Upper lobe of left lung (tissue), 6 donors: Measurements from ENCODE around the gene SPDYE16. TPM values are rescaled to one million over a fixed set of nuclear protein-coding genes. Genes with fewer than 3 reads are reported as not detected.
"Not testable (repeated sequence)": the region's sequence is repeated elsewhere in the genome, so short reads cannot be mapped to it uniquely, and the experiment has no call there.

Experiments
- ATAC-seq, 2 donors: fragments of 200-7000 bp; cut with Tn5 transposase; one replicate each; pipeline ENCODE4 v1.9.1; 2022; ENCODE audit warnings: mild to moderate bottlenecking in 2 of 2, moderate library complexity in 2 of 2; ENCODE audit not compliant: low FRiP score in 2 of 2
- DNase-seq, 2 donors: peaks; one replicate each; pipeline ENCODE4 v3.0.0-alpha.2; 2019 to 2020
- H3K27ac ChIP-seq, 4 donors: fragments of 200-600 bp; sonication (generic); one replicate each; pipeline ENCODE4 v1.5.1; 2016 to 2019
- H3K27me3 ChIP-seq, 4 donors: fragments of 200-600 bp; sonication (generic); one replicate each; pipeline ENCODE4 v1.5.1; 2017 to 2019
- H3K36me3 ChIP-seq, 4 donors: fragments of 200-600 bp; sonication (generic); one replicate each; pipeline ENCODE4 v1.5.1; 2016 to 2019
- H3K4me1 ChIP-seq, 4 donors: fragments of 200-600 bp; sonication (generic); one replicate each; pipeline ENCODE4 v1.5.1; 2018 to 2019
- H3K4me3 ChIP-seq, 4 donors: fragments of 200-600 bp; sonication (generic); one replicate each; pipeline ENCODE4 v1.5.1; 2017 to 2019; ENCODE audit warnings: mild to moderate bottlenecking in 2 of 4, moderate library complexity in 1 of 4
- H3K9me3 ChIP-seq, 4 donors: fragments of 200-600 bp; sonication (generic); one replicate each; pipeline ENCODE4 v1.5.1; 2018 to 2019
- CTCF ChIP-seq, 6 experiments: fragments of 450-650 bp in 4 of 6; fragments of 200-600 bp in 2 of 6; sonication (generic) in 2 of 6; IDR thresholded peaks; one replicate each; pipeline ENCODE4 v1.5.1; 2016 to 2019; ENCODE audit warnings: antibody characterized with exemption in 6 of 6
- EP300 ChIP-seq, 4 donors: sonication (generic); formaldehyde crosslinking; IDR thresholded peaks; one replicate each; pipeline ENCODE4 v1.5.1; 2017; ENCODE audit warnings: antibody characterized with exemption in 4 of 4, control low read depth in 2 of 4
- POLR2A ChIP-seq, 4 donors: fragments of 450-650 bp; IDR thresholded peaks; one replicate each; pipeline ENCODE4 v1.5.1; 2016 to 2017; ENCODE audit warnings: antibody characterized with exemption in 4 of 4, mild to moderate bottlenecking in 2 of 4
- POLR2AphosphoS5 ChIP-seq, 2 donors: sonication (generic); formaldehyde crosslinking; IDR thresholded peaks; one replicate each; pipeline ENCODE4 v1.5.1; 2017; ENCODE audit warnings: antibody characterized with exemption in 2 of 2
- WGBS, 2 donors: methylation state at CpG; one replicate each; pipeline ENCODE4 v1.1.5; 2017 to 2018; 5-methylcytosine and 5-hydroxymethylcytosine counted together
- total RNA-seq, 6 donors: library from RNA; depleted of rRNA in 4 of 6; stranded (reverse); fragments of >200 nt in 4 of 6; gene quantifications; one replicate each; pipeline versions ENCODE4 v1.1.0 to v1.2.1, GENCODE V29; 2016 to 2021
- donor health status: DM: no; HTN: no; CAD: no; lungs with moderate emphysema.
- donor health status: DM: no; HTN: yes; CAD: no; lungs with severe emphysema.

SPDYE16 gene
- total RNA-seq, 6 donors from 2014 or later: 0.24 to 1.2 (median 0.67) TPM; not detected in 2

- 15 to 46% methylated on average over 6 to 14 of the region's 20 CpGs for WGBS, 2 donors
- peak within 1 kb of the TSS in 2 of 4 donors; percentile 10 to 27 for H3K27ac ChIP-seq
These were observed 32.9 kb downstream of the SPDYE16 start, which contains the start of gene UPK3B for GRCh38 chr7:76509931-76510877. TSS of gene UPK3B (plus strand) at chr7:76510552. CDS start at chr7:76510653, 101 bp downstream.

GRCh38 chr7:76507723-76508406 is 35.2 kb downstream of the SPDYE16 start:
- Histone ChIP-seq H3K36me3 (peaks cover 5 to 33% (median 17%) of the 10 kb centered on the region in 4 donors), H3K4me1 (peaks cover 0 to 15% (median 8%) of the 10 kb centered on the region in 4 donors), H3K27me3 (no peaks in the 10 kb centered on the region), H3K4me3 (no peak overlapping the region), H3K9me3 (no peaks in the 10 kb centered on the region), H3K27ac (peak overlapping the region in 2 of 4 donors; percentile 61 to 68)
- 77% methylated on average over 11 of the region's 11 CpGs for WGBS, 2 donors
- ATAC-seq (peak in 1 of 2 donors; percentile 31), DNase-seq (peak in 1 of 2 donors; percentile 62)
- TF ChIP-seq POLR2AphosphoS5 (IDR thresholded peaks at IDR 0.05): peak in 1 of 2 donors; percentile 79
- no peak for TF ChIP-seq POLR2A (IDR thresholded peaks at IDR 0.05)
- TF ChIP-seq EP300 (IDR thresholded peaks at IDR 0.05): peak in 1 of 4 donors; percentile 49

More at GRCh38 chr7:76509931-76510877, 32.9 kb downstream of the SPDYE16 start, which contains the start of gene UPK3B:
- TF ChIP-seq POLR2AphosphoS5 (IDR thresholded peaks at IDR 0.05) (no peak), POLR2A (IDR thresholded peaks at IDR 0.05) (peak in 1 of 4 donors; percentile 20)
- peaks cover 4 to 18% (median 9%) of the 10 kb centered on the region in 4 donors for H3K36me3 ChIP-seq
- peak within 1 kb of the TSS in 2 of 4 donors; percentile 7 to 31 for H3K4me3 ChIP-seq
- H3K9me3 ChIP-seq: no peaks in the 10 kb centered on the region
- no peaks in the 10 kb centered on the region for H3K27me3 ChIP-seq
- H3K4me1 ChIP-seq: peaks cover 0 to 18% (median 13%) of the 10 kb centered on the region in 4 donors
- ATAC-seq (peak; percentile 6 to 11), DNase-seq (peak; percentile 59 to 76)

DNA sequence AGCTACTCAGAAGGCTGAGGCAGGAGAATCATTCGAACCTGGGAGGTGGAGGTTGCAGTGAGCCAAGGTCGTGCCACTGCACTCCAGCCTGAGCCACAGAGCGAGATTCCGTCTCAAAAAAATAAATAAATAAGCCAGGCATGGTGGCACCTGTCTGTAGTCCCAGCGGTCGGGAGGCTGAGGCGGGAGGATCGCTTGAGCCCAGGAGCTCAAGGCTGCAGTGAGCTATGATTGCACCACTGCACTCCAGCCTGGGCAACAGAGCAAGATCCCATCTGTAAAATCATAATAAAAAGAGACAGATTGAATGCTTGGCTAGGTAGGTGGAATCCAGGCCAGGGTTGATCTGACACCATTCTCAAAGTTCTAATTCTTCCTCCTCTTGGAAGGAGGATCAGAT is 36.5 kb downstream of the SPDYE16 start:
- not testable (repeated sequence) for ATAC-seq, H3K9me3 ChIP-seq, H3K27ac ChIP-seq, H3K27me3 ChIP-seq, H3K4me3 ChIP-seq
- DNase-seq: peak in 1 of 2 donors; percentile 19
- Histone ChIP-seq H3K36me3 (peaks cover 5 to 44% (median 23%) of the 10 kb centered on the region in 4 donors), H3K4me1 (peaks cover 0 to 12% (median 5%) of the 10 kb centered on the region in 4 donors)
- 94 to 97% methylated on average over 8 of the region's 8 CpGs for WGBS, 2 donors

DNA sequence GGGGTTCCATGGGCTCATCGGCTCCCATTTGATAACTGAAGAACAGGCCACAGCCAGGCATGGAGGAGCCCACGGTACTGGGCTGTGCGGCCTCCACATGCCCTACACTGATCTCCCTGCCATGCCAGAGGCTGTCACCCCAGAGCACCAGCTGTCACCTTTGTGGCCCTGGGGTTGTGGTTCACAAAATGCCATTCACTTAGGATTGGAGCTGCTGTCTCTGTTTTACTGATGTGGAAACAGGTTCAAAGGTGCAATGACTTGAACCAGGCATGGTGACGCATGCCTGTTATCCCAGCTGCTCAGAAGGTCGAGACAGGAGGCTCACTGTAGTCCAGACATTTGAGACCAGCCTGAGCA is 37.0 kb downstream of the SPDYE16 start:
- TF ChIP-seq EP300 (IDR thresholded peaks at IDR 0.05): no peak
- TF ChIP-seq POLR2A (IDR thresholded peaks at IDR 0.05): no peak
- no peak for TF ChIP-seq CTCF (IDR thresholded peaks at IDR 0.05)
- TF ChIP-seq POLR2AphosphoS5 (IDR thresholded peaks at IDR 0.05): no peak
- H3K36me3 ChIP-seq: peaks cover 5 to 50% (median 24%) of the 10 kb centered on the region in 4 donors

DNA sequence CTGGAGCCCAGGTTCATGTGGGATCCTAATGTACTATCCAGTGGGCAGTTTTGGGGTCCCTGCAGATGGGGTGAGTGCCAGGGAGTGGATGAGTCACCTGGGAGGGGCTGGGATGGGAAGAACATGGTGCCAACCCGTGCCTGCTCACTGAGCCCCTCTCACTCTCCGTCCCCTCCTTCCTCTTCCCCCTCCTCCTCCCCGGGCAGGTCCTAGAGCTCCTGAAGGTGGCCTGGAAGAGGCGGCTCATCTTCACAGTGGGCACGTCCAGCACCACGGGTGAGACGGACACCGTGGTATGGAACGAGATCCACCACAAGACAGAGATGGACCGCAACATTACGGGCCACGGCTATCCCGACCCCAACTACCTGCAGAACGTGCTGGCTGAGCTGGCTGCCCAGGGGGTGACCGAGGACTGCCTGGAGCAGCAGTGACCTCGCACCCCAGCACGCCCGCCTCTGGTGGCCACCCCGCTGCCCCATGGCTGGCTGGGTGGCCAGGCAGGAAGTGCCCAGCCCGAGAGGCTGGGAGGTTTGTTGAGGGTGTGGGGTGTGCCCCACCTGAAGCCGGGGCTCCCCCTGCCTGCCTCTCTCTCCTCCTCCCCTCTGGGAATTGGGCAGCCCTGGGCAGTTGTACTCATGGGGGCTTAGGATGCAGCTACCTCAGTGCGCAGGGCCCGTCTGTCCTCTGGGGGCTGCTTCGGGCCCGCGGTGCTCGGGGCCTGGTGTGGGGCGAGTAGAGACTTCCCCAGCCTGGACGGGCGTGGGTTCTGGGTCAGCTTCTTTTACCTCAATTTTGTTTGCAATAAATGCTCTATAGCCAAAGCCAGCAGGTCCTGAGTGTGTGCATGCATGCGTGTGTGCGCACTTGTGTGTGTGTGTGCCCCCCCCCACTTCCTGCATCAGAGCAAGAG is 37.7 kb downstream of the SPDYE16 start:
- ATAC-seq: no peak
- no peaks in the 10 kb centered on the region for H3K27me3 ChIP-seq
- WGBS, 2 donors: 90 to 95% methylated on average over 17 to 32 of the region's 32 CpGs
- H3K4me1 ChIP-seq: peaks cover 0 to 9% (median 4%) of the 10 kb centered on the region in 4 donors
- H3K27ac ChIP-seq: no peak overlapping the region
- no peak overlapping the region for H3K4me3 ChIP-seq
- H3K36me3 ChIP-seq: peaks cover 5 to 55% (median 28%) of the 10 kb centered on the region in 4 donors
- peak in 1 of 2 donors; percentile 71 for DNase-seq
- TF ChIP-seq CTCF (IDR thresholded peaks at IDR 0.05) (no peak), POLR2A (IDR thresholded peaks at IDR 0.05) (no peak), EP300 (IDR thresholded peaks at IDR 0.05) (no peak), POLR2AphosphoS5 (IDR thresholded peaks at IDR 0.05) (no peak)
- no peaks in the 10 kb centered on the region for H3K9me3 ChIP-seq

More for the DNA sequence above, 37.0 kb downstream of the SPDYE16 start:
- H3K27ac ChIP-seq: no peak overlapping the region
- DNase-seq (peak in 1 of 2 donors; percentile 12), ATAC-seq (no peak)
- H3K9me3 ChIP-seq: no peaks in the 10 kb centered on the region
- H3K4me3 ChIP-seq: no peak overlapping the region
- H3K4me1 ChIP-seq: peaks cover 0 to 12% (median 5%) of the 10 kb centered on the region in 4 donors
- H3K27me3 ChIP-seq: no peaks in the 10 kb centered on the region
- 71 to 98% methylated on average over 5 of the region's 5 CpGs for WGBS, 2 donors

DNA sequence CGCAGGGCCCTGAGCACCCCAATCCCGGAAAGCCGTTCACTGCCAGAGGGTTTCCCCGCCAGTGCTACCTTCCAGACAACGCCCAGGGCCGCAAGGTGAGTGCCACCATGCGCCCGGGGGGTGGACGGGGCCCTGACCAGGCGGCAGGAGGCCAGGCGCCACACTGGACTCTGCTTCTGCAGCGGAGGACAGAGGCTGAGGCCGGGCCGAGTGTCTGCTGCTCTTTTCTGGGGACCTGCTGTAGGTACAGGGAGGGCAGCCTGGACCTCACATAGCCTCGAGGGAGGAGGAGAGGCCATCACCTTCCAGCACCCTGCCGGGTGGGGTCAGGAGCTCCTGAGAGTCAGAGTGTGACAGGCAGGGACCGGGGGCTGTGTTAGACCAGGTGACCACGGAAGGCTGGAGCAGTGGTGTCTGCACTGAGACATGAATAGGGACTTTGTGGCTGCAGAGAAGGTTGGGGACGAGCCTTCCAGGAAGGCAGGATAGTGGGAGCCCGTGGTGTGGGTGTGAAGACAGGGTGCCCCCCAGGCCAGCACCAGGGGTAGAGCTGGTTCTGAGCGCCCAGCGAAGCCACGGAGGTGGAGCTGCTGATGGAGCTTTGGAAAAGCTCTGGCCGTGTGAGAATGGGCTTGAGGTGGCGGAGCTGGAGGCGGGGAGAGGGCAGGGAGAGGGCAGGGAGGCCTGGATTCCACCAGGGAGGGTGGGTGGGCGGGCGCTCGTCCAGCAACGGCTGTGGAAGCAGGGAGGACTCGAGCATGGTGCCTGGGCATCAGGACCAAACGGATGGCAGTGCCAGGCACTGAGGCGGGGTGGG is 38.5 kb downstream of the SPDYE16 start:
- H3K27ac ChIP-seq, H3K4me3 ChIP-seq, H3K9me3 ChIP-seq, H3K4me1 ChIP-seq, ATAC-seq, H3K27me3 ChIP-seq: not testable (repeated sequence)
- DNase-seq: peak in 1 of 2 donors; percentile 51
- 88 to 92% methylated on average over 16 to 17 of the region's 33 CpGs for WGBS, 2 donors
- peaks cover 5 to 55% (median 28%) of the 10 kb centered on the region in 4 donors for H3K36me3 ChIP-seq

DNA sequence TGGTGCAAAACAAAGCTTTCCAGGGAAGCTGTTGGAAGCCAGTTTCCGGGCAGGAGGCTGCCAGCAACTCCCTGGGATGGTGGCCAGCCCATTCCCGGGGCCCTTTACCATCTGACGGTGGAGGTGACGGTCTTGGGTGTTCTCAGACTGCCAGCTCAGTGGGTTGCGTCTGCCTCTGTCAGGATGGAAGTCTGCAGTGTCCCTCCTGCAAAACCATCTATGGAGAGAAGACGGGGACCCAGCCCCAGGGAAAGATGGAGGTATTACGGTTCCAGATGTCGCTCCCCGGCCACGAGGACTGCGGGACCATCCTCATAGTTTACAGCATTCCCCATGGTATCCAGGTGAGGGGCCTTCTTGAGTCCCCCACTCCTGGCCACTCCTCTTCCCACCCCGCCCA is 39.9 kb downstream of the SPDYE16 start:
- not testable (repeated sequence) for H3K27me3 ChIP-seq, H3K27ac ChIP-seq, H3K4me1 ChIP-seq, H3K9me3 ChIP-seq, ATAC-seq, H3K4me3 ChIP-seq, DNase-seq
- 97% methylated on average over 10 of the region's 12 CpGs; no CpG with 5 or more reads in 1 of the 2 donors for WGBS, 2 donors
- H3K36me3 ChIP-seq: peaks cover 5 to 55% (median 28%) of the 10 kb centered on the region in 4 donors

- peaks cover 5 to 55% (median 28%) of the 10 kb centered on the region in 4 donors for H3K36me3 ChIP-seq
- not testable (repeated sequence) for H3K4me3 ChIP-seq, H3K9me3 ChIP-seq, ATAC-seq, H3K4me1 ChIP-seq, H3K27me3 ChIP-seq, H3K27ac ChIP-seq
- peak in 1 of 2 donors; percentile 47 for DNase-seq
- 90% methylated on average over 13 of the region's 16 CpGs; no CpG with 5 or more reads in 1 of the 2 donors for WGBS, 2 donors
These were observed 40.3 kb downstream of the SPDYE16 start for GRCh38 chr7:76502836-76503235.
